Skin epidermis (tissue), 12 donors: ENCODE measurements around the gene C20orf204.
A peak's percentile ranks its signal among the peaks of the same experiment; 100 is the strongest.

ENCODE experiments used
- H3K27ac ChIP-seq, 21 experiments: fragments of 200-600 bp; sonication (generic) in 11 of 21; one replicate each; pipeline ENCODE4 v1.5.0; 2020; ENCODE audit warnings: mild to moderate bottlenecking in 3 of 21, inconsistent platforms in 2 of 21, moderate library complexity in 2 of 21
- H3K4me3 ChIP-seq, 7 experiments: fragments of 200-600 bp; sonication (generic) in 2 of 7; one replicate each; pipeline ENCODE4 v1.5.0; 2020; ENCODE audit warnings: inconsistent platforms in 2 of 7, mild to moderate bottlenecking in 2 of 7, moderate library complexity in 1 of 7

Gene C20orf204

GRCh38 chr20:64051561-64052325, 15.8 kb downstream of the C20orf204 start:
- H3K27ac ChIP-seq = peak overlapping the region in 19 of 21 experiments; percentile 1 to 85 (median 55)
- no peak overlapping the region for H3K4me3 ChIP-seq

- Histone ChIP-seq H3K27ac (peak overlapping the region in 19 of 21 experiments; percentile 1 to 85 (median 51)), H3K4me3 (no peak overlapping the region)
These were observed 16.3 kb downstream of the C20orf204 start for GRCh38 chr20:64052326-64052722.

- no peak overlapping the region for H3K4me3 ChIP-seq
These were observed 17.2 kb downstream of the C20orf204 start for GRCh38 chr20:64052987-64053840.

GRCh38 chr20:64053841-64054661, 18.1 kb downstream of the C20orf204 start:
- Histone ChIP-seq H3K4me3 (no peak overlapping the region), H3K27ac (peak overlapping the region in 17 of 21 experiments; percentile 8 to 85 (median 47))

More at GRCh38 chr20:64052987-64053840, 17.2 kb downstream of the C20orf204 start:
- H3K27ac ChIP-seq = peak overlapping the region in 16 of 21 experiments; percentile 5 to 85 (median 52)

- H3K4me3 ChIP-seq = no peak overlapping the region
- peak overlapping the region in 17 of 21 experiments; percentile 5 to 85 (median 57) for H3K27ac ChIP-seq
These were observed 19.5 kb downstream of the C20orf204 start for GRCh38 chr20:64055396-64055892.

- Histone ChIP-seq H3K4me3 (peak overlapping the region in 1 of 7 experiments; percentile 11), H3K27ac (peak overlapping the region in 18 of 21 experiments; percentile 4 to 85 (median 56))
These were observed 20.1 kb downstream of the C20orf204 start for GRCh38 chr20:64055893-64056638.

GRCh38 chr20:64056639-64056888, 20.6 kb downstream of the C20orf204 start:
- peak overlapping the region in 1 of 7 experiments; percentile 11 for H3K4me3 ChIP-seq
- H3K27ac ChIP-seq = peak overlapping the region in 14 of 21 experiments; percentile 4 to 85 (median 57)

- Histone ChIP-seq H3K4me3 (peak overlapping the region in 2 of 7 experiments; percentile 7 to 11), H3K27ac (peak overlapping the region in 15 of 21 experiments; percentile 9 to 85 (median 56))
These were observed 21.1 kb downstream of the C20orf204 start for GRCh38 chr20:64056889-64057627.

GRCh38 chr20:64057628-64058498, 21.9 kb downstream of the C20orf204 start:
- Histone ChIP-seq H3K27ac (peak overlapping the region in 13 of 21 experiments; percentile 9 to 85 (median 56)), H3K4me3 (peak overlapping the region in 2 of 7 experiments; percentile 7 to 11)

GRCh38 chr20:64058536-64058935, 22.6 kb downstream of the C20orf204 start:
- no peak overlapping the region for H3K4me3 ChIP-seq
- H3K27ac ChIP-seq = no peak overlapping the region

- H3K27ac ChIP-seq = peak overlapping the region; percentile 45 to 95 (median 87)
- H3K4me3 ChIP-seq = peak overlapping the region; percentile 61 to 96 (median 89)
These were observed 26.3 kb downstream of the C20orf204 start for GRCh38 chr20:64062276-64062595.

- Histone ChIP-seq H3K27ac (peak within 1 kb of the TSS; percentile 45 to 95 (median 87)), H3K4me3 (peak within 1 kb of the TSS; percentile 61 to 96 (median 89))
These were observed 26.8 kb downstream of the C20orf204 start, which contains the start of gene TCEA2 for GRCh38 chr20:64062596-64063388. TSS of gene TCEA2 (plus strand) at chr20:64063198. CDS start at chr20:64063313, 115 bp downstream.

- Histone ChIP-seq H3K27ac (peak overlapping the region; percentile 14 to 93 (median 84)), H3K4me3 (peak overlapping the region; percentile 61 to 96 (median 89))
These were observed 27.6 kb downstream of the C20orf204 start for GRCh38 chr20:64063389-64064144.

GRCh38 chr20:64064145-64064698, 28.2 kb downstream of the C20orf204 start:
- Histone ChIP-seq H3K4me3 (peak overlapping the region in 5 of 7 experiments; percentile 61 to 92 (median 89)), H3K27ac (peak overlapping the region in 8 of 21 experiments; percentile 25 to 93 (median 88))
